Measurements from ENCODE around the gene KLHL29. TPM values are rescaled to one million over a fixed set of nuclear protein-coding genes. Genes with fewer than 3 reads are reported as not detected.

The KLHL29 gene
- total and polyA plus RNA-seq, 10 of the 15 experiments (the other 5 are each of a cell fraction or from before 2014, with no cell fraction given): 1.4 to 19.5 (median 6.1) TPM

- no peak for FAIRE-seq
- Histone ChIP-seq H3K9me3 (replicated peaks; ENCODE audit: control insufficient read depth, insufficient read depth, low read length) (no peaks in the 10 kb centered on the region), H3K9ac (ENCODE audit: control insufficient read depth, insufficient read depth, low read length) (no peak overlapping the region), H2AFZ (ENCODE audit: control insufficient read depth, low read depth, low read length) (no peak overlapping the region), H3K27me3 (replicated peaks in 1 of 2; ENCODE audit: control insufficient read depth in 2 of 2, insufficient read depth in 2 of 2, low read length in 1 of 2) (no peaks in the 10 kb centered on the region), H3K4me1 (ENCODE audit: control insufficient read depth, insufficient read depth, low read length) (no peaks in the 10 kb centered on the region), H3K4me3 (no peak overlapping the region), H3K36me3 (ENCODE audit: control insufficient read depth in 2 of 2, insufficient read depth in 2 of 2, low read length in 1 of 2) (no peaks in the 10 kb centered on the region; a peak in 2 of 4 replicates), H3K27ac (ENCODE audit: control insufficient read depth, insufficient read depth) (no peak overlapping the region), H3K4me2 (ENCODE audit: control insufficient read depth, insufficient read depth) (no peak overlapping the region), H4K20me1 (ENCODE audit: control insufficient read depth, insufficient read depth) (no peaks in the 10 kb centered on the region), H3K79me2 (ENCODE audit: control insufficient read depth, insufficient read depth, low read length) (no peaks in the 10 kb centered on the region)
- intact Hi-C loops (cut with micrococcal nuclease; ENCODE audit: unreplicated experiment): no loop called here
- SMC1A ChIA-PET (ENCODE audit: uncharacterized antibody, unreplicated experiment): no interaction called here
- WGBS (ENCODE audit: insufficient coverage, insufficient replicate concordance, low lambda C conversion rate, missing lambda C conversion rate): 74% methylated on average over 9 of the region's 9 CpGs
- ATAC-seq: no peak
- TF ChIP-seq CUX1 (IDR thresholded peaks at IDR 0.05; ENCODE audit: insufficient replicate concordance, low read depth, low read length) (no peak), ESRRA (IDR thresholded peaks at IDR 0.05; ENCODE audit: low read length) (no peak), TBL1XR1 (IDR thresholded peaks at IDR 0.05; ENCODE audit: low read depth, low read length) (no peak), SKIL (IDR thresholded peaks at IDR 0.05; ENCODE audit: low read depth, poor library complexity, severe bottlenecking) (no peak)
- RAD21 ChIA-PET (ENCODE audit: unreplicated experiment): no interaction called here
- BruUV-seq (replicated peaks): no TSS peak
- CTCF ChIA-PET: no interaction called here
- DNase-seq (ENCODE audit: low read depth, low spot score): no peak
- in situ Hi-C loops (cut with MboI): no loop called here
- POLR2A ChIA-PET: no interaction called here
Measured at GRCh38 chr2:23509596-23510292, 124.8 kb downstream of the KLHL29 start.
